ENCODE results near the gene NDUFS8. TPM values are rescaled to one million over a fixed set of nuclear protein-coding genes. Genes with fewer than 3 reads are reported as not detected.

NDUFS8 gene
- total RNA-seq, 1 experiment from 2014 or later: 214 TPM

GRCh38 chr11:68019486-68019885 is 11.0 kb upstream of the NDUFS8 start:
- H3K23me2 ChIP-seq (ENCODE audit: insufficient read length, low read depth, low read length, poor library complexity, severe bottlenecking): no peaks in the 10 kb centered on the region
- no peak overlapping the region for H2AK5ac ChIP-seq (ENCODE audit: insufficient read length, low read length)
- no peaks in the 10 kb centered on the region for H3K79me2 ChIP-seq (ENCODE audit: insufficient read depth, low read length)
- Mint-ChIP-seq H3K27ac (no peak overlapping the region), H3K4me1 (peaks cover 11 to 23% of the 10 kb centered on the region in 2 experiments), H3K9me3 (no peaks in the 10 kb centered on the region), H3K4me3 (no peak overlapping the region), H3K36me3 (ENCODE audit: insufficient read depth in 1 of 3, low read depth in 3 of 3) (peaks cover 0 to 2% (median 0%) of the 10 kb centered on the region in 3 experiments; a peak in 3 of 7 replicates), H3K27me3 (ENCODE audit: low read depth) (no peaks in the 10 kb centered on the region; the same call in 1 of the 2 replicates)
- no peaks in the 10 kb centered on the region for H3K9me3 ChIP-seq (ENCODE audit: control insufficient read depth, low read depth, low read length)
- no peak overlapping the region for H2AFZ ChIP-seq (ENCODE audit: low read length)
- no peak overlapping the region for H2BK5ac ChIP-seq (ENCODE audit: insufficient read length, low read length)
- no peak overlapping the region for H3K14ac ChIP-seq (ENCODE audit: insufficient read depth, low read length)
- no peak for TF ChIP-seq CTCF (conservative IDR thresholded peaks at IDR 0.05)
- H4K91ac ChIP-seq (ENCODE audit: insufficient read length, low read depth, low read length): no peak overlapping the region
- no peak overlapping the region for H2BK15ac ChIP-seq (ENCODE audit: low read depth, low read length)
- H3K4me1 ChIP-seq (ENCODE audit: insufficient read depth, low read length): no peaks in the 10 kb centered on the region; the same call in 1 of the 2 replicates
- H3K9ac ChIP-seq (ENCODE audit: extremely low read depth, insufficient read length, low read length): no peak overlapping the region
- no peaks in the 10 kb centered on the region for H3K27me3 ChIP-seq (ENCODE audit: insufficient read depth, low read length)
- no peak overlapping the region for H4K8ac ChIP-seq (replicated peaks; ENCODE audit: insufficient read length, low read depth, low read length)
- no CpG with 5 or more reads among the region's 12 CpGs for WGBS (ENCODE audit: extremely low coverage, insufficient read length, low lambda C conversion rate)
- H3K18ac ChIP-seq (ENCODE audit: insufficient read length, low read depth, low read length): no peak overlapping the region
- no peak overlapping the region for H2BK12ac ChIP-seq (ENCODE audit: insufficient read length, low read depth, low read length)
- no peaks in the 10 kb centered on the region for H3K79me1 ChIP-seq (ENCODE audit: insufficient read depth, low read depth, low read length, poor library complexity, severe bottlenecking)
- no peak overlapping the region for H3K4me2 ChIP-seq (ENCODE audit: insufficient read depth, insufficient read length, low read length)
- H3K4ac ChIP-seq (ENCODE audit: low read depth, low read length): no peak overlapping the region
- H3T11ph ChIP-seq (ENCODE audit: low read length): no peak overlapping the region
- H2BK120ac ChIP-seq (ENCODE audit: low read depth, low read length, poor library complexity, severe bottlenecking): no peak overlapping the region
- no peaks in the 10 kb centered on the region for H4K20me1 ChIP-seq (ENCODE audit: control insufficient read depth, insufficient read depth, insufficient read length)
- H4K5ac ChIP-seq (ENCODE audit: insufficient read length, low read depth, low read length): no peak overlapping the region
- no peak overlapping the region for H3K56ac ChIP-seq (ENCODE audit: insufficient read length, low read depth, low read length)
- H3K27ac ChIP-seq (ENCODE audit: insufficient read length, low read depth, low read length): no peak overlapping the region
- DNase-seq: no peak
- no peak overlapping the region for H2BK20ac ChIP-seq (ENCODE audit: low read depth, low read length, poor library complexity, severe bottlenecking)
- no peak overlapping the region for H3K23ac ChIP-seq (ENCODE audit: insufficient read length, low read depth, low read length)
